Tibial nerve (tissue), 4 donors: Measurements from ENCODE around the gene TTN.

ENCODE experiments used
- EP300 ChIP-seq, 2 donors: sonication (generic); formaldehyde crosslinking; IDR thresholded peaks; one replicate each; pipeline ENCODE4 v1.6.1; 2017; ENCODE audit warnings: antibody characterized with exemption in 2 of 2, mild to moderate bottlenecking in 1 of 2
- POLR2A ChIP-seq, 2 donors: fragments of 450-650 bp; IDR thresholded peaks; one replicate each; pipeline ENCODE4 v1.6.1; 2017; ENCODE audit warnings: antibody characterized with exemption in 2 of 2, mild to moderate bottlenecking in 2 of 2, moderate library complexity in 2 of 2
- TF ChIP-seq, protein P1 (sequence below), 5 experiments: fragments of 200-600 bp in 3 of 5; fragments of 450-650 bp in 2 of 5; sonication (generic) in 3 of 5; IDR thresholded peaks; one replicate each; pipeline ENCODE4 v1.5.1; 2016 to 2019; ENCODE audit warnings: antibody characterized with exemption in 5 of 5, mild to moderate bottlenecking in 3 of 5, moderate library complexity in 2 of 5

DNA sequence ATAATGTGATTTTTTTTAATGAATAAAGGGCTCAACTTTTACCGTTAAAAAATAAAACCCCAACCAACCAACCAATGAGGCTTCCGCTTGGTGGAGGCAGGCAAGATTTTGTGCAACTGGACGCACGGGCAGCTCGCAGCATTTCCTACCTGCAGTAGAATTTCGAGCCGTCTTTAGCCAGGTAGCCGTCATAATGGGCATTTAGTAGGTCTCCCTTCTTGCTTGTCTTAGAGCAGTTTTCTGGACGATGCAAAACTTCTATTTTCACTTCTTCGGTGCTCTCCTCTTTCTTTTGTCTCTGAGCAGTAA is 329.1 kb downstream of the TTN start:
- TF ChIP-seq, protein P1, sequence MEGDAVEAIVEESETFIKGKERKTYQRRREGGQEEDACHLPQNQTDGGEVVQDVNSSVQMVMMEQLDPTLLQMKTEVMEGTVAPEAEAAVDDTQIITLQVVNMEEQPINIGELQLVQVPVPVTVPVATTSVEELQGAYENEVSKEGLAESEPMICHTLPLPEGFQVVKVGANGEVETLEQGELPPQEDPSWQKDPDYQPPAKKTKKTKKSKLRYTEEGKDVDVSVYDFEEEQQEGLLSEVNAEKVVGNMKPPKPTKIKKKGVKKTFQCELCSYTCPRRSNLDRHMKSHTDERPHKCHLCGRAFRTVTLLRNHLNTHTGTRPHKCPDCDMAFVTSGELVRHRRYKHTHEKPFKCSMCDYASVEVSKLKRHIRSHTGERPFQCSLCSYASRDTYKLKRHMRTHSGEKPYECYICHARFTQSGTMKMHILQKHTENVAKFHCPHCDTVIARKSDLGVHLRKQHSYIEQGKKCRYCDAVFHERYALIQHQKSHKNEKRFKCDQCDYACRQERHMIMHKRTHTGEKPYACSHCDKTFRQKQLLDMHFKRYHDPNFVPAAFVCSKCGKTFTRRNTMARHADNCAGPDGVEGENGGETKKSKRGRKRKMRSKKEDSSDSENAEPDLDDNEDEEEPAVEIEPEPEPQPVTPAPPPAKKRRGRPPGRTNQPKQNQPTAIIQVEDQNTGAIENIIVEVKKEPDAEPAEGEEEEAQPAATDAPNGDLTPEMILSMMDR (IDR thresholded peaks at IDR 0.05) = no peak
- no peak for TF ChIP-seq EP300 (IDR thresholded peaks at IDR 0.05)
- TF ChIP-seq POLR2A (IDR thresholded peaks at IDR 0.05) = no peak
